Sigmoid colon (tissue), 4 donors: Measurements from ENCODE around the gene MFRP.

Experiments used
- CTCF ChIP-seq, 4 experiments: fragments of 450-650 bp in 3 of 4; fragments of 200-600 bp in 1 of 4; IDR thresholded peaks; one replicate each; pipeline ENCODE4 v1.5.1; 2016 to 2019; ENCODE audit warnings: antibody characterized with exemption in 4 of 4, mild to moderate bottlenecking in 3 of 4, moderate library complexity in 2 of 4
- POLR2AphosphoS5 ChIP-seq, 4 donors: sonication (generic); formaldehyde crosslinking; IDR thresholded peaks; one replicate each; pipeline ENCODE4 v1.6.1; 2017; ENCODE audit warnings: antibody characterized with exemption in 4 of 4

- TF ChIP-seq CTCF (IDR thresholded peaks at IDR 0.05) (no peak), POLR2AphosphoS5 (IDR thresholded peaks at IDR 0.05) (peak; percentile 46 to 80 (median 62))
These were observed 28.0 kb downstream of the MFRP start for GRCh38 chr11:119318240-119319135.
